HG03108 (cell line): ENCODE results near the gene RABL6.
"Not testable (repeated sequence)": the region's sequence is repeated elsewhere in the genome, so short reads cannot be mapped to it uniquely, and the experiment has no call there.

Source experiments
- ATAC-seq: cut with Tn5 transposase; IDR thresholded peaks from one replicate; pipeline ENCODE4 v1.9.1; 2021; ENCODE audit warnings: moderate library complexity; ENCODE audit not compliant: unreplicated experiment

Gene RABL6

DNA sequence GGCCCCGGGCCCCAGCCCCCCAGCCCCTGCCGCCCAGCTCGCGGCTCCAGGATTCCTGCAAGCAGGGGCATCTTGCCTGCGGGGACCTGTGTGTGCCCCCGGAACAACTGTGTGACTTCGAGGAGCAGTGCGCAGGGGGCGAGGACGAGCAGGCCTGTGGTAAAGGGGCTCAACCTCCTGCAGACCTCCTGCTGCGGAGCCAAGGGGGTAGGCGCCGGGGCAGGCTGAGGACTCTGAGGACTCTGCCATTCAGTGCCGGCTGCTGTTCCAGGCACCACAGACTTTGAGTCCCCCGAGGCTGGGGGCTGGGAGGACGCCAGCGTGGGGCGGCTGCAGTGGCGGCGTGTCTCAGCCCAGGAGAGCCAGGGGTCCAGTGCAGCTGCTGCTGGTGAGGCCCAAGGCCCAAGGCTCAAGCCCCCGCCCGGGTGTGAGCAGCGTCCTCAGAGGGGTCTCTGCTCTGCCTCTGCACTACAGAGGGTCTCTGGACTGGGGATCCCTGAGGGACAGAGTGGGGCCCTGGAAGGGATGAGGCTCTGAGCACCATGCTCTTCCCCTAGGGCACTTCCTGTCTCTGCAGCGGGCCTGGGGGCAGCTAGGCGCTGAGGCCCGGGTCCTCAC, 47.8 kb downstream of the RABL6 start:
- no peak for ATAC-seq

DNA sequence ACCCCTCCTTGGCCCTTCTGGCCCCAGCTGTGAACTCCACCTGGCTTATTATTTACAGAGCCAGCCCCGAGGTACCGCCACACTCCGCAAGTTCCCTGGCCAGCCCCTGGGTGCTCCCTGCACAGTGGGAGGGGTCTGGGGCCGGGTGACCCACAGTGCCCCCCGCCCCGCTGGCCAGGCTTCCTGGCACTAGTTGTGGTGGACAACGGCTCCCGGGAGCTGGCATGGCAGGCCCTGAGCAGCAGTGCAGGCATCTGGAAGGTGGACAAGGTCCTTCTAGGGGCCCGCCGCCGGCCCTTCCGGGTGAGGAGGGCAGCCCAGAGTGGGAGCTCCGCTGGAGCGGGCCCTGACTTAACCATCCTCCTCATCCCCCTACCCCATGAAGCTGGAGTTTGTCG, 48.3 kb downstream of the RABL6 start:
- ATAC-seq = no peak

DNA sequence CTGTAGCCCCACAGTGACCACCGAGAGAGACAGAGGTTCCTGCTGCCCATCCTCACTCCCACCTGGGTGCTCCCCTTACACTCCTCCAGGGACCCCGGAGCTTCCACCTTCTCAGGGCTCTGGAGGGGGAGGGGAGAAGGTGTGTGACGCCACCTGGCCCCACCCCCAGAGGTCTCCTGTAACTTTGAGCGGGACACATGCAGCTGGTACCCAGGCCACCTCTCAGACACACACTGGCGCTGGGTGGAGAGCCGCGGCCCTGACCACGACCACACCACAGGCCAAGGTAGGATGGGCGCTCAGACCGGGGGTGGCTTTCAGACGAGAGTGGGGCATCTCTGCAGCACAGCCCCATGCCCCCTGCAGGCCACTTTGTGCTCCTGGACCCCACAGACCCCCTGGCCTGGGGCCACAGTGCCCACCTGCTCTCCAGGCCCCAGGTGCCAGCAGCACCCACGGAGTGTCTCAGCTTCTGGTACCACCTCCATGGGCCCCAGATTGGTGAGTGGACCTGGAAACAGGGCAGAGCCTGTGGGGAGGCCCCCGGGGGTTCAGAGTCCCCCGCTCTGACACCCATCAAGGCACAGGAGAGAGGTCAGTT, 48.9 kb downstream of the RABL6 start:
- no peak for ATAC-seq

DNA sequence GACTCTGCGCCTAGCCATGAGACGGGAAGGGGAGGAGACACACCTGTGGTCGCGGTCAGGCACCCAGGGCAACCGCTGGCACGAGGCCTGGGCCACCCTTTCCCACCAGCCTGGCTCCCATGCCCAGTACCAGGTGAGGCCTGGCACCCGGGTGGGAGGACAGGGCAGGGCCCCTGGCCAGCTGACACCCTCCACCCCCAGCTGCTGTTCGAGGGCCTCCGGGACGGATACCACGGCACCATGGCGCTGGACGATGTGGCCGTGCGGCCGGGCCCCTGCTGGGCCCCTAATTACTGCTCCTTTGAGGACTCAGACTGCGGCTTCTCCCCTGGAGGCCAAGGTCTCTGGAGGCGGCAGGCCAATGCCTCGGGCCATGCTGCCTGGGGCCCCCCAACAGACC, 49.4 kb downstream of the RABL6 start:
- ATAC-seq = no peak

DNA sequence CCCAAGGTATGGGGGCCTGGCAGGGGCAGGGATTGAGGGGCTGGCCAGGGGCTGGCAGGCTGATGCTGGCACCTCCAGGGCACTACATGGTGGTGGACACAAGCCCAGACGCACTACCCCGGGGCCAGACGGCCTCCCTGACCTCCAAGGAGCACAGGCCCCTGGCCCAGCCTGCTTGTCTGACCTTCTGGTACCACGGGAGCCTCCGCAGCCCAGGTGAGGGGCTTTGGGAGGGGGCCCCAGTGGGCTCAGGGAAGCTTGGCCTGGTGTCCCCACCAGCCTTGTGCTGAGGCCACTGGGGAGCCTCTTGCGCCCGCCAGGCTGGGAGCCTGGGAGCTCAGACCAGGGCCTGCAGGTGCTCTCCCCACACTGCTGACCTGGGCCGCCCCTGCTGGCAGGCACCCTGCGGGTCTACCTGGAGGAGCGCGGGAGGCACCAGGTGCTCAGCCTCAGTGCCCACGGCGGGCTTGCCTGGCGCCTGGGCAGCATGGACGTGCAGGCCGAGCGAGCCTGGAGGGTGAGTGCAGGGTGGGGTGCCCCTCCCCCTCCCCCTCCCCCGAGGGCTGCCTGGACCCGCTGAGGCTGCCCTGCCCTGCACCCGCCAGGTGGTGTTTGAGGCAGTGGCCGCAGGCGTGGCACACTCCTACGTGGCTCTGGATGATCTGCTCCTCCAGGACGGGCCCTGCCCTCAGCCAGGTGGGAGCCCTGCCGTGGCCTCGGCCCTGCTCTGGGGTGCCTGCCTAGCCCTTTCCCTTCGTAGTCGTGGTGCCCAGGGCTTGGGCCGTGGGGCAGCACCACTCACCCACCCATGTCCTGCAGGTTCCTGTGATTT, 50.0 kb downstream of the RABL6 start:
- ATAC-seq = no peak

DNA sequence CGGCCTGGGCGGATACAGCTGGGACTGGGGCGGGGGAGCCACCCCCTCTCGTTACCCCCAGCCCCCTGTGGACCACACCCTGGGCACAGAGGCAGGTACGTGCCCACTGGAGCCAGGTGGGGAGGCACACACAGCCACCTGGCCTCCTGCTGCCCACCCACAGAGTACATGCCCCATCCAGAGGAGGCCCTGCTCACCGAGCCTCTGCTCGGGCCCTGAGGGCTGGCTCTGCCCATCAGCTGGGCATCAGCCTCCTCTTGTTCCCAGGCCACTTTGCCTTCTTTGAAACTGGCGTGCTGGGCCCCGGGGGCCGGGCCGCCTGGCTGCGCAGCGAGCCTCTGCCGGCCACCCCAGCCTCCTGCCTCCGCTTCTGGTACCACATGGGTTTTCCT, 50.7 kb downstream of the RABL6 start:
- ATAC-seq = no peak

DNA sequence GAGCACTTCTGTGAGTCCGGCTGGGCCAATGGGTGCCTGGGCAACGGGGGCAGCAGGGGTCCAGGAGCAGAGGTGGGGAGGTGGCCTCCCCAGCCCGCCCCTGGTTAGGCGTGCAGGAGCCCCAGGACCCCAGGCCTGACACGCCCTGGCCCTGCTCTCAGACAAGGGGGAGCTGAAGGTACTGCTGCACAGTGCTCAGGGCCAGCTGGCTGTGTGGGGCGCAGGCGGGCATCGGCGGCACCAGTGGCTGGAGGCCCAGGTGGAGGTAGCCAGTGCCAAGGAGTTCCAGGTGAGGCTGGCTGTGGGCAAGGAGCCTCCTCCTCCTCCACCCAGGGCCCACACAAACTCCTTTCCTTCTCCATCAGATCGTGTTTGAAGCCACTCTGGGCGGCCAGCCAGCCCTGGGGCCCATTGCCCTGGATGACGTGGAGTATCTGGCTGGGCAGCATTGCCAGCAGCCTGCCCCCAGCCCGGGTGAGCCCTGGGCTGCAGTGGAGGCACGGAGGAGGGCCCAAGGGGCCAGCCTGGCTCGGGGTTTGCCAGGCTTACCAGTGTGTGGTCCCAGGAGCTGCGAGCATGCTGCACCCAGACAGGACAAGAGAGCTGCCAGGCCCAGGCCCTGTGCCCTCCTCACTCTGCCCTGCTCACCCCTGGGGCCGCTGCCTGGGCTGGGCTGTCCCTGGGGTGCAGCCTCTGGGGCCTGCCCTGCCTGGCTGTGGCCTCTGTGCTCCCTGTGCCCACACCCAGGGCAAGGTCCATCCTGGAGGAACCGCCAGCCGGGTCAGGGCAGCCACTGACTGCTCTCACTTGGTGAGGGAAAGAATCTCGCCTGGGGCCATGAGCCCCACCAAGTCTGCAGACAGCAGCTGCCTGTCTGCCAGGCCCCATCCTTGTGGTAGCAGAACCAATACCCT, 51.4 kb downstream of the RABL6 start:
- no peak for ATAC-seq

DNA sequence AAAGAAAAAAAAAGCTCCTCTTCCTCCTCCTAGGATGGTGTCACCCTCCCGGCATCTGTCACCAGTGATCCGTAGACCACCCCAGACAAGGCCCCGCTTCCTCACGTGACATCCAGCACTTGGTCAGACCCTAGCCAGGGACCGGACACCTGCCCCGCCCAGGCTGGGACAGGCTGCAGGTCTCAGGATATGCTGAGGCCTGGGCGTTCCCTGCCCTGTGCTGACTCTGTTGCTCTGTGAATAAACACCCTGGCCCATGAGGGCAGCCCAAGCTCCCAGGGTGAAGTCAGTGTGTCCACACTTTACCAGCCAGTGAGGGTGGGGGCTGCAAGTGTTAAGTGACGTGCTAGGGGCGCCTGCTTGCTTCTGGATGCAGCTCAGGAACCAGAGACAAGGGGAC, 52.8 kb downstream of the RABL6 start:
- ATAC-seq = no peak

DNA sequence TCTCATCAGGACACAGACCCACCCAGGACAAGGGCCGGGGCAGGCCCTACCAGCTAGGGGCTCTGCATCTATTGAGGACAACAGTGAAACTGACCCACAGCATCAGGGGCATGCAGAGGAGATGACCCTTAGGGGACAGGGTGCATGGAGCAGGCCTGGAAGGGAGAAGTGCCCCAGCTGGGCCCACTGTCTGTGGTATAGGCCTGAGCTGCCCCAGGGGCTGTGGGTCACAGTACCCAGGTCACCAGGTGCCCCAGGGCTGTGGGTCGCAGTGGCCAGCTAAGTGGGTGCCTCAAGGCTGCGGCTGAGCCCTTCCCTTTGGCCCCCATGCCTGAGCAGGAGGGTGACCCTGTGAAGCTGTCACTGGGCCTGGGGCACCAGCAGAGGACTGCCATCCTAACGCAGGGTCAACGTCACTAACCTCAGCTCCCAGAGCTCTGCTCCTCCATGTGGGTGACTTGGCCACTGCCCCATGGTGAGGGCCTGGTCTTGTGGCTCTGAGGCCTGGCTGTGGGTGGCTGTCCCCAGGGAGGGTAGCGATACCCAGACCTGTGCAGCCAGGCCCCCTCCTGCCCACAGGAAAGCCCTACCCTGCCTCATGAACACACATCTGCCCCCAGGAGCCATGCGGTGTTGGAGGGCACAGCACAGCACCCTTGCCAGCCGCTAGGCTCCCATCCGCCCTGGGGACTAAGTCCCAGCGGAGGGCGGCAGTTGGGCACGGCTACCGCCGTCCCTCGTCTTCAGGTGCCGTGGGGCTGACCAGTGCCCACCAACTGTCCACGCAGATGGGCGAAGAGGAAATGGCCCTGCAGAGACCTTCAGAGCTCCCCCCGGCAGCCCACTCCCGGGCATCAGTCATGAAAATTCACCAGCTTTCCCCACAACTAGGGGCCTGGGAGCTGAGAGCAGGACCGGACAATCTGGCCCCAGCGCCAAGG, 53.5 kb downstream of the RABL6 start:
- ATAC-seq = no peak

DNA sequence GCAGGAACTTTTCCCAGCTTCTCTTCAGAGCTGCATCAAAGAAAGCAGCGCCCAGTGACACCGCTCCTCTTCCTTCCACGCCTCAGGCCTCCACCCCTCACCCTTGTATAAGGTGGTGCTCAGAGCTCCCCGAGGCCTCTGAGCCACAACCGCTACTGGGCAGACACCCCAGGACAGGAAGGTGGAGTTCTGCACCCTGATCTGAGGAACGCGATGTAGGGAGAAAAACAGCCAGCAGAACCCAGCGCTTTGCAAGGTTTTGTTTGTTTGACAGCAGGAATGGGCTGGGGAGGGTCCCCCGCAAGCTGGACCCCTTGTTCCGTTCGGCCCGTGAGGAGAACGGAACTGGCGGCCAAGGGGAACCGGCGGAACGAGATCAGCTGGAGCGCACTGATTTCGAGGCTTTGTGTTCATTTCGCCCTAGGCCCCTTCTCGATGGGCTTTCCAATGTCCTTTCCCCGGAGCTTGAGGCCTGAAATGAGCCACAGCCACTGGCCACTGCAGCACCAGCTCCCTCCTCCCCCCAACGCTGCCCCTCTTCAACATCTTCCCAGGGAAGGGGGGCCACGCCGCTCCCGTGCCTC, 54.2 kb downstream of the RABL6 start:
- no peak for ATAC-seq

DNA sequence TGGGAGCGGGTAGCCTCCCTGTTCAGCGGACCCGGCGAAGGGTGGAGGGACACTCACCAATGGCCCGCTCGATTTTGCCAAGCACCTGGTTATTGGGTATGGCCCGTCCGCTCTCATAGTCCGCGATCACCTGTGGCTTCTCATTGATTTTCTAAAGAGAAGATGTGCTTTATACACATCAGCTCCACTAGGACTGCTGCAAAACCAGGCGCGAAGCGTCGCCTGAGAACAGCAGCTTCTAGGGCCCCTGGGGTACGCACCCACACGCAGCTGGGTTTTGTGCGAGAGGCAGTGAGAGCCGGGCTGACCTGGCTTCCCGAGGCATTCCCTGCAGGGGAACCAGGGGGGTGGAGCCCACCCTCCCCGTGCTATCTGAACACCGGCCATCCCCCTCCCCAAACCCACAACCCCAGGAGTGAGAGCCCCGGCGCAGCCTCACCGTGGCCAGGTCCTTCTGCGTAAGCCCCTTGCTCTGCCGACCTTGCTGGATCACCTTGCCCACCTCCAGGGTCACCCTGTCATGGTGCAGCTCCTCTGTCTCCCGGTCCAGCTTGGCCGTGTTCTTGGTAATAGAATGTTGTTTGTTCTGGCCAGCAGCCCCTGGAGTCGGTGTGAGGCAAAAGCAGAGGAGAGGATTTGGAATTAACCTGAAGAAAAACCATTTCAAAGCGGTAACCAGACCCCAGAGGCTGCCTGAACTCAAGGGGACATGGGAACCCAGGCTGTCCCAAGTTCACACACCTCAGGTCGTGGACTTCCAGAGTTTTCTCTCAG, 55.3 kb downstream of the RABL6 start:
- ATAC-seq = no peak

DNA sequence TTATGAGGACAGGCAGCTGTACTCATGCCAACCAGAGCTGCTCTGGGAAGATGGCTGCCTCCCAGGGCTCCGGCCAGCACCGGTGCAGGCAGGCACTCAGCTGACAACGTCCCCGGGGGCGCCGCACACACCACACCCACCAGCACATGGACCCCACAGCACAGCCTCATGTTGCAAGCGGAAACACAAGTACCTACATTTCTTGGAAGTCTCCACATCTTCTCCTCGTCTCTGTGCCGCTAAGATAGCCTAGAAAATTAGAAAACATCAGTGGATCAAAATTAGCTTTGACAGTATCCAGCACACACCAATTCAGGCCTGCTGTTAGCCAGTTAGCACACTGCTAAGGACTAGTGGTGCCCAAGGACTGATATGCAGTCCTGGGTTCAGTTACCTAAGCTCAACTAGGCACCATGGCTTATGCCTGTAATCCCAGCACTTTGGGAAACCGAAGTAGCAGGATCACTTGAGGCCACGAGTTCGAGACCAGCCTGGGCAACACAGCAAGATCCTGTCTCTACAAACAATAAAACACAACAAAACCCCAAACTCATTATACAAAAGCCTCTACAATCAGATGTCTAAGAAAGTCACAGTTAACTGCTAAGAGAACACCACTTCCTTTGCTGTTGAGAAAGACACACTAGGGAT, 56.0 kb downstream of the RABL6 start:
- no peak for ATAC-seq

DNA sequence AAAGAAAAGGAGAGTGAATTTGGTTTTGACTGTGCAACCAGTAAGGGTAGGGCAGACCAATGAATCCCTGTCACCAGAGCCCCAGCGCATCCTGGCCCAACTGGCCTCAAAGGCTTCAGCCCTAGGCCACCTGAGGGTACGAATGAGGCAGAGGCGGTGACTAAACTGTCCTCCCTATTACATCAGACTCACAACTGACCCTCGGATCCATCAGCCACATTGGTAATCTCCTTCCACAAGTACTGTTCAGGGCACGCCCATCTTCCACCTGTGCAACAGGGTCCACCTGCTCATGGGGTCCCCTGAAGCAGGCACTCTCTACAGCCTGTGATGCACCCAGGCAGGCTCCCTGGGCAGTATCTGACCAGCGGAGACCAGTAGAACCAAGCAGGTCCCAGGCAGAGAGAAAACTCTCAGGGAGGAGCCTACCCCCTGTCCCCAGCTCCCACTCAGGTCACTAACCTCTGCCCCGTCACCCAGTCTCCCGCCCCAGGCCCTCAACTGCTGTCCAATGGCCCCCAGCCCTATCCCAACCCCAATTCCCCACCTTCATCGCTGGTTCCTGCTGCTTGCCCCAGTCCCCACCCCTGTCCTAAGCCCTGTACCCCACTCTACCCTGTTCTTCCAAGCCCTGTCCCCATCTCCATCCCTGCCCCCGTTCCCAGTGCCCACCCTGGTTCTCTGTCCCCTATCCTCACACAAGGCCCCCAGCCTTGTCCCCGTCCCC, 57.5 kb downstream of the RABL6 start:
- no peak for ATAC-seq

DNA sequence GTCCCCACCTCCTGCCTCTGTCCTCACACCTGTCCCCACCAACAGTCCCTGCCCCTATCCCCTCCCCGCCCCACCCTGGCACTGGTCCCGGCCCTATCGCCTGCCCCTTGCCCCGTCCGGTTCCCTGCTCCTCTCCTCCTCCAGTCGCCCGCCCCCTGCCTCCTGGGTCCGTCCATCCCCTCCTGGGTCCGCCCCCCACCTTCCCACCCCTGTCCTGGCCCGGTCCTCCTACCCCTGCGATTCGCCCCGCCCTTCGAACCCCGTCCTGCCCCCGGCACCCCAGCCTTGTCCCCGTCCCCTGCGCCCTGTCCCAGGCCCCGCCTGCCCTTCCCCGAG, 58.0 kb downstream of the RABL6 start:
- ATAC-seq = no peak

DNA sequence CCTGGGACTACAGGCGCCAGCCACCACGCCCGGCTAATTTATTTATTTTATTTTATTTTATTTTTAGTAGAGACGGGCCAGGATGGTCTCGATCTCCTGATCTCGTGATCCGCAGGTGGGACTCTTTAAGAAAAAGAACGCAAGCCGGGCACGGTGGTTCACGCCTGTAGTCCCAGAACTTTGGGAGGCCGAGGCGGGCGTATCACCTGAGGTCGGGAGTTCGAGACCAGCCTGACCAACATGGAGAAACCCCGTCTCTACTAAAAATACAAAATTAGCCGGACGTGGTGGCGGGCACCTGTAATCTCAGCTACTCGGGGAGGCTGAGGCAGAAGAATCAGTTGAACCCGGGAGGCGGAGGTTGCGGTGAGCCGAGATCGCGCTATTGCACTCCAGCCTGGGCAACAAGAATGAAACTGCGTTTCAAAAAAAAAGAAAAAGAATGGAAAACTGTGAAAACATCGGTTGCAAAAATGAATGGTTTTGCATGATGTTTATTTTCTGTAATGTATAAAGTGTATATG, 59.2 kb downstream of the RABL6 start:
- not testable (repeated sequence) for ATAC-seq

DNA sequence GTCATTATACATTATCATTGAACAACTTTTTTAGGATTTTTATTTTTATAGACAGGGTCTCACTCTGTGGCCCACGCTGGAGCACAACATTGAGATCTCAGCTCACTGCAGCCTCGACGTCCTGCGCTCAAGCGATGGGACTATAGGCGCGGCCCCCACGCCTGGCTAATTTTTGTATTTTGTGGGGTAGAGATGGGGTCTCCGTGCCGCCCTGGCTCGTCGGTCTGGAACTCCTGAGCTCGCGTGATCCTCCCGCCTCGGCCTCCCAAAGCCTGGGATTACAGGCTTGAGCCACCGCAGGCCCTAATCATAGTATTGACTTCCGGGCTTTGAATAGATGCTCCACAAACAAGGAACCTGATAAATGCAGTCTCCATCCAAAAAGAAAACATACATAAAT, 59.7 kb downstream of the RABL6 start:
- no peak for ATAC-seq

DNA sequence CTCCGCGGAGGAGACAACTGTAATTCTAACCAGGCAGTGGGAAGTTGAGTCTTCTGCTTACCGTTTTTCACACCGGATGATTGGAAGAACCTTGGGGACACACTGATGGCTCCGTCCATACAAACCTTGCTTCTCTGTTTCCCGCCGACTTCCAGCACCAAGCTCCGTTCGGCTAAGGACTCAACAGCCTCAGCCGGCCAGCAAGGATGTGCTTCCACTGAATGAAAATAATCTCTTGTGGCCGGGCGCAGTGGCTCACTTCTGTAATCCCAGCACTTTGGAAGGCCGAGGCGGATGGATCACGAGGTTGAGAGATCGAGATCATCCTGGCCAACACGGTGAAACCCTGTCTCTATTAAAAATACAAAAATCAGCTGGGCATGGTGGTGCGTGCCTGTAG, 60.2 kb downstream of the RABL6 start:
- ATAC-seq = no peak

DNA sequence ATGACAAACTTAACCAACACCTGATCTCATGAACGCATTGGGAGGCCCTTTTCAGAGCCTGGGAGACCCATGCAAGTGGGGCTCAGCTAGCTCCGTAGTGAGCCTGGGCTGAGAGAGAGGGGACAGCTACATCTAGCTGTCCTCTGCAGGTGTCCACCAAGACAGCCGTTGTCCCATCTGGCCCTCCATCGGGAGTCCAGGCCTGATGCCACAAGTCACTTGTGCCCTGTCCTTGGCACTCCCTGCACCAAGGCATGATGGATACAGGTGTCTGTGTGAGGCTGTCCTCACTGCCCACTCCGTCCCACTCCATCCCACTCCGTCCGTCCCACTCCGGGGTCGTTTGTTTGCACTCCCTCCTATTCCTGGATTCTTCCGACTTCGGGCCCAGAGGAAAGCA, 60.9 kb downstream of the RABL6 start:
- no peak for ATAC-seq
